Nephron progenitor cell (in vitro differentiated cells): Measurements from ENCODE around the gene CDK11B.
"Not testable (repeated sequence)": the region's sequence is repeated elsewhere in the genome, so short reads cannot be mapped to it uniquely, and the experiment has no call there.

Experiments
- DNase-seq: peaks from one replicate; pipeline ENCODE4 v3.0.0; 2021
- H3K27ac Mint-ChIP-seq: 2 replicates; pipeline ENCODE4 v1.8.0; 2021; ENCODE audit warnings: mild to moderate bottlenecking, moderate library complexity, mixed read lengths
- H3K27me3 Mint-ChIP-seq: 2 replicates; pipeline ENCODE4 v1.8.0; 2021; ENCODE audit warnings: mild to moderate bottlenecking, low read depth, mixed read lengths; ENCODE audit not compliant: poor library complexity
- H3K36me3 Mint-ChIP-seq: 2 replicates; pipeline ENCODE4 v1.8.0; 2021; ENCODE audit warnings: low read depth, mixed read lengths
- H3K4me1 Mint-ChIP-seq: 2 replicates; pipeline ENCODE4 v1.8.0; 2021; ENCODE audit warnings: mixed read lengths
- H3K4me3 Mint-ChIP-seq: 2 replicates; pipeline ENCODE4 v1.8.0; 2021; ENCODE audit warnings: mild to moderate bottlenecking, moderate library complexity, mixed read lengths
- H3K9me3 Mint-ChIP-seq: 2 replicates; pipeline ENCODE4 v1.8.0; 2021; ENCODE audit warnings: mild to moderate bottlenecking, moderate library complexity, mixed read lengths
- TF ChIP-seq, protein P1 (sequence below): fragments of 200-600 bp; sonication (generic); IDR thresholded peaks from 2 replicates; pipeline ENCODE4 v1.5.0; 2021; ENCODE audit warnings: antibody characterized with exemption

The CDK11B gene

GRCh38 chr1:1658583-1659549 lies at the start of gene CDK11B:
Gene CDK11B, minus strand, starts transcription at chr1:1659004. Its CDS starts 1,519 bp downstream, at chr1:1657485.
- Mint-ChIP-seq H3K4me3 (peak within 1 kb of the TSS; percentile 95), H3K36me3 (peaks cover 14% of the 10 kb centered on the region), H3K27ac (peak within 1 kb of the TSS; percentile 100)
- H3K4me1 Mint-ChIP-seq, H3K27me3 Mint-ChIP-seq, H3K9me3 Mint-ChIP-seq: not testable (repeated sequence)
- DNase-seq: peak; percentile 90
- TF ChIP-seq, protein P1, sequence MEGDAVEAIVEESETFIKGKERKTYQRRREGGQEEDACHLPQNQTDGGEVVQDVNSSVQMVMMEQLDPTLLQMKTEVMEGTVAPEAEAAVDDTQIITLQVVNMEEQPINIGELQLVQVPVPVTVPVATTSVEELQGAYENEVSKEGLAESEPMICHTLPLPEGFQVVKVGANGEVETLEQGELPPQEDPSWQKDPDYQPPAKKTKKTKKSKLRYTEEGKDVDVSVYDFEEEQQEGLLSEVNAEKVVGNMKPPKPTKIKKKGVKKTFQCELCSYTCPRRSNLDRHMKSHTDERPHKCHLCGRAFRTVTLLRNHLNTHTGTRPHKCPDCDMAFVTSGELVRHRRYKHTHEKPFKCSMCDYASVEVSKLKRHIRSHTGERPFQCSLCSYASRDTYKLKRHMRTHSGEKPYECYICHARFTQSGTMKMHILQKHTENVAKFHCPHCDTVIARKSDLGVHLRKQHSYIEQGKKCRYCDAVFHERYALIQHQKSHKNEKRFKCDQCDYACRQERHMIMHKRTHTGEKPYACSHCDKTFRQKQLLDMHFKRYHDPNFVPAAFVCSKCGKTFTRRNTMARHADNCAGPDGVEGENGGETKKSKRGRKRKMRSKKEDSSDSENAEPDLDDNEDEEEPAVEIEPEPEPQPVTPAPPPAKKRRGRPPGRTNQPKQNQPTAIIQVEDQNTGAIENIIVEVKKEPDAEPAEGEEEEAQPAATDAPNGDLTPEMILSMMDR: peak; percentile 52

- H3K4me1 Mint-ChIP-seq, H3K27me3 Mint-ChIP-seq, H3K36me3 Mint-ChIP-seq: not testable (repeated sequence)
These were observed 49.1 kb upstream of the CDK11B start for GRCh38 chr1:1707897-1708296.

DNA sequence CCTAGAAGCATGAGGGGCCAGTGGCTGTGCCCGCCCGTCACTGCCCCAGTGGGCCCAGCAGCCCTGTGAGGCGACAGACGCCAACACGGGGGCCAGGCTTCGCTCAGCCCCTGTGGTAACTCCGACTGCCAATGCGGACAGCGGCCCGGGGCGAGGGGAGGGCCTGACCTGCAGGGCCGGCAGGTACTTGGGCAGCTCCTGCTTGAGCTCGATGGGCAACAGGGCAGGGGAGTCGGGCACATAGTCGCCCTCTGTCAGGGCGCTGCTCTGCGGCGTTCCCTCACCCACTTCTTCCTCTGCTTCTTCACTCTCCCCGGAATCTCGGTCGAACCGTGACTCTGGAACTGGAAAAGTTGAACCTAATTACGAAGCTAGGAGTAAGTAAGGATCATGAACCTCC lies 48.4 kb upstream of the CDK11B start:
- not testable (repeated sequence) for H3K36me3 Mint-ChIP-seq, H3K27me3 Mint-ChIP-seq, H3K4me1 Mint-ChIP-seq, H3K9me3 Mint-ChIP-seq, H3K27ac Mint-ChIP-seq, H3K4me3 Mint-ChIP-seq, DNase-seq

More at GRCh38 chr1:1707897-1708296, 49.1 kb upstream of the CDK11B start:
- not testable (repeated sequence) for DNase-seq, H3K27ac Mint-ChIP-seq, H3K9me3 Mint-ChIP-seq, H3K4me3 Mint-ChIP-seq

DNA sequence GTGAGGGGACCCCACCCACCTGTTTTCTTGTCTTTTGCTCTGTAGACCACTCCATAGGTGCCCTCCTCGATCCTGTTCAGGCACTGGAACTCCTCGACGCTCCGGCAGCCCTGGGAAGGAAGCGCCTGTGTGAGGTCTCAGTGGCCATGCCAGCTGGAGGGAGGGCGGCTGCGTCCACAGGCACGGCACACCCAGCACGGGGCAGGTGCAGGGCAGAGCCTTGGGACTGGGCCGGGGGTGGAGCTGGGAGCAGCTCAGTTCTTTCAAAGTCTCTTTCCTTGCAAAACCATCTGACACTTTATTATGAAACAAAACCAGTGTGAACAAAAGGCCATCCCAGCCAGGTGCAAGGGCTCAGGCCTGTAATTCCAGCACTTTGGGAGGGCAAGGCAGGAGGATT lies 46.8 kb upstream of the CDK11B start:
- DNase-seq, H3K27ac Mint-ChIP-seq, H3K9me3 Mint-ChIP-seq, H3K4me3 Mint-ChIP-seq, H3K36me3 Mint-ChIP-seq, H3K27me3 Mint-ChIP-seq, H3K4me1 Mint-ChIP-seq: not testable (repeated sequence)

GRCh38 chr1:1704284-1704957 lies 45.6 kb upstream of the CDK11B start:
- not testable (repeated sequence) for DNase-seq, H3K27ac Mint-ChIP-seq, H3K27me3 Mint-ChIP-seq, H3K4me1 Mint-ChIP-seq, H3K4me3 Mint-ChIP-seq, H3K36me3 Mint-ChIP-seq, H3K9me3 Mint-ChIP-seq

DNA sequence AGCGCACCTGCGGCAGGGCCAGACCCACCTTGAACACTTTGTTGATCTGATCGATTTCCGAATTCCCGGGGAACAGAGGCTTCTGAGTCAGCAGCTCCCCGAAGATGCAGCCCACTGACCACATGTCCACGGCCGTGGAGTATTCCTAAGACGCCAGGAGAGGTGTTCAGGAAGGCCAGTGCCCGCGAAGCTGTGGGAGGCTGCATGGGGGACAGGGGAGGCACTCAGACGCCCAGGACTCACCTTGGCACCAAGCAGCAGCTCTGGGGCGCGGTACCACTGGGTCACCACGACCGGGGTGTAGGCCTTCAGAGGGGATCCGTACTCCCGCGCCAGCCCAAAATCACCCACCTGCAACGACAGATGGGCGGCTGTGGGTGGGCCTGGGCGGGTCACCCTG lies 45.0 kb upstream of the CDK11B start:
- no peaks in the 10 kb centered on the region for H3K4me1 Mint-ChIP-seq
- no peak overlapping the region for H3K4me3 Mint-ChIP-seq
- H3K27me3 Mint-ChIP-seq: no peaks in the 10 kb centered on the region
- no peaks in the 10 kb centered on the region for H3K9me3 Mint-ChIP-seq
- TF ChIP-seq, protein P1: no peak
- DNase-seq: no peak
- H3K36me3 Mint-ChIP-seq: no peaks in the 10 kb centered on the region
- no peak overlapping the region for H3K27ac Mint-ChIP-seq

DNA sequence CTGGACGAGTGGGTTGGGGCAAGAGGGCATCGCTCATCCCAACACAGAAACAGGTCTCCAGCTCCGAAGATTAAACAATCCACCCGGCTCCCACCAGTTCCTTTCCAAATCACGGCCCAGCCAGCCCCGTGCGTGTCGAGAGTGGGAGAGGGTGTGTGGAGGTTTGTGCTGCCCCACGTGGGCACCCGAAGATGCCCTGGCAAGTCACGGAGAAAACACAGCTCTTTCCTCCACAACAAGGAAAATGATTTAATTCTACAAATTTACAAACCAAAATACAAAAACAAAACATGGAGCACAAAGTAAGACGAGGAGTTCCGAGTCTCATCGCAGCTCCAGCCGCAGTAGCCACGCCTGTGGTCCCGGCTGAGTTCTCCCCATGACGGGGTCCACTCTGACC lies 43.7 kb upstream of the CDK11B start:
- H3K27me3 Mint-ChIP-seq, H3K27ac Mint-ChIP-seq, H3K4me3 Mint-ChIP-seq, H3K36me3 Mint-ChIP-seq, H3K4me1 Mint-ChIP-seq, DNase-seq, H3K9me3 Mint-ChIP-seq: not testable (repeated sequence)

- not testable (repeated sequence) for H3K4me1 Mint-ChIP-seq, H3K9me3 Mint-ChIP-seq, H3K27ac Mint-ChIP-seq, H3K4me3 Mint-ChIP-seq, DNase-seq, H3K36me3 Mint-ChIP-seq, H3K27me3 Mint-ChIP-seq
These were observed 41.8 kb upstream of the CDK11B start for GRCh38 chr1:1700557-1700956.

DNA sequence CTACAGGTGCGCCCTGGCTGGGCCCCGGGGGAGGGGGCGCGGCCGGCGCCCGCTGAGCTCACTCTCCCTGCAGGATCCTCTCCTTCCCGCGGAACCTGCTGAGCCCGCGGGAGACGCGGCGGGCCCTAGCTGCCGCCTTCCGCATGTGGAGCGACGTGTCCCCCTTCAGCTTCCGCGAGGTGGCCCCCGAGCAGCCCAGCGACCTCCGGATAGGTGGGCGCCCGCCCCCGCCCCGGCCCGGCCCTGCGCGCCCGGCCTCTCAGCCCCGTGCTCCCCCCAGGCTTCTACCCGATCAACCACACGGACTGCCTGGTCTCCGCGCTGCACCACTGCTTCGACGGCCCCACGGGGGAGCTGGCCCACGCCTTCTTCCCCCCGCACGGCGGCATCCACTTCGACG lies 41.3 kb upstream of the CDK11B start:
- not testable (repeated sequence) for H3K36me3 Mint-ChIP-seq, H3K4me1 Mint-ChIP-seq, DNase-seq, H3K4me3 Mint-ChIP-seq, H3K27me3 Mint-ChIP-seq, H3K27ac Mint-ChIP-seq, H3K9me3 Mint-ChIP-seq

- H3K36me3 Mint-ChIP-seq, H3K9me3 Mint-ChIP-seq, H3K27me3 Mint-ChIP-seq, H3K27ac Mint-ChIP-seq, DNase-seq, H3K4me3 Mint-ChIP-seq, H3K4me1 Mint-ChIP-seq: not testable (repeated sequence)
These were observed 40.3 kb upstream of the CDK11B start for GRCh38 chr1:1699061-1699460.

GRCh38 chr1:1697358-1698183 lies 38.8 kb upstream of the CDK11B start:
- H3K4me3 Mint-ChIP-seq, H3K36me3 Mint-ChIP-seq, H3K4me1 Mint-ChIP-seq, DNase-seq, H3K27me3 Mint-ChIP-seq, H3K9me3 Mint-ChIP-seq, H3K27ac Mint-ChIP-seq: not testable (repeated sequence)
